ENCODE results near the gene YTHDF1.
"Not testable (repeated sequence)": the region's sequence is repeated elsewhere in the genome, so short reads cannot be mapped to it uniquely, and the experiment has no call there.

YTHDF1 gene

GRCh38 chr20:63216041-63216848 lies at the start of gene YTHDF1:
Gene YTHDF1, minus strand, starts transcription at chr20:63216131. Its CDS starts 239 bp downstream, at chr20:63215892.
- peak; percentile 98 for DNase-seq (ENCODE audit: low read depth, low spot score)

- DNase-seq (ENCODE audit: low read depth, low spot score) = peak; percentile 36
These were observed 48.6 kb upstream of the YTHDF1 start for GRCh38 chr20:63264519-63264918.

- no peak for DNase-seq (ENCODE audit: low read depth, low spot score)
These were observed 48.1 kb upstream of the YTHDF1 start for GRCh38 chr20:63264000-63264399.

- no peak for DNase-seq (ENCODE audit: low read depth, low spot score)
These were observed 46.9 kb upstream of the YTHDF1 start for GRCh38 chr20:63262836-63263235.

- DNase-seq (ENCODE audit: low read depth, low spot score) = no peak
These were observed 46.0 kb upstream of the YTHDF1 start for GRCh38 chr20:63261795-63262528.

GRCh38 chr20:63261060-63261794 lies 45.3 kb upstream of the YTHDF1 start:
- DNase-seq (ENCODE audit: low read depth, low spot score) = peak; percentile 43

GRCh38 chr20:63260521-63260920 lies 44.6 kb upstream of the YTHDF1 start:
- no peak for DNase-seq (ENCODE audit: low read depth, low spot score)

GRCh38 chr20:63259734-63260460 lies 44.0 kb upstream of the YTHDF1 start:
- no peak for DNase-seq (ENCODE audit: low read depth, low spot score)

- no peak for DNase-seq (ENCODE audit: low read depth, low spot score)
These were observed 42.9 kb upstream of the YTHDF1 start for GRCh38 chr20:63258781-63259180.

- DNase-seq (ENCODE audit: low read depth, low spot score) = no peak
These were observed 41.7 kb upstream of the YTHDF1 start for GRCh38 chr20:63257629-63258028.

GRCh38 chr20:63256954-63257353 lies 41.0 kb upstream of the YTHDF1 start:
- no peak for DNase-seq (ENCODE audit: low read depth, low spot score)

GRCh38 chr20:63255931-63256704 lies 40.2 kb upstream of the YTHDF1 start:
- no peak for DNase-seq (ENCODE audit: low read depth, low spot score)

GRCh38 chr20:63254606-63255384 lies 38.9 kb upstream of the YTHDF1 start:
- DNase-seq (ENCODE audit: low read depth, low spot score) = no peak

GRCh38 chr20:63254232-63254605 lies 38.3 kb upstream of the YTHDF1 start, which contains the start of gene NKAIN4:
Gene NKAIN4, minus strand, starts transcription at chr20:63254463. Its CDS starts 13 bp downstream, at chr20:63254450.
- no peak for DNase-seq (ENCODE audit: low read depth, low spot score)

GRCh38 chr20:63253438-63254231 lies 37.7 kb upstream of the YTHDF1 start:
- DNase-seq (ENCODE audit: low read depth, low spot score) = peak; percentile 34

- DNase-seq (ENCODE audit: low read depth, low spot score) = no peak
These were observed 37.1 kb upstream of the YTHDF1 start for GRCh38 chr20:63253065-63253437.

- no peak for DNase-seq (ENCODE audit: low read depth, low spot score)
These were observed 36.4 kb upstream of the YTHDF1 start for GRCh38 chr20:63252284-63252711.

- not testable (repeated sequence) for DNase-seq (ENCODE audit: low read depth, low spot score)
These were observed 35.4 kb upstream of the YTHDF1 start for GRCh38 chr20:63251350-63251749.

GRCh38 chr20:63249891-63250290 lies 34.0 kb upstream of the YTHDF1 start:
- DNase-seq (ENCODE audit: low read depth, low spot score) = no peak

All from astrocyte of the hippocampus (primary cell).